Dedifferentiated amniotic fluid mesenchymal stem cell (primary cell): ENCODE measurements around the gene SDK2.

Source experiments
- DNase-seq: peaks from one replicate; pipeline ENCODE4 v3.0.0-alpha.2; 2016; ENCODE audit errors: extremely low spot score

SDK2 gene

DNA sequence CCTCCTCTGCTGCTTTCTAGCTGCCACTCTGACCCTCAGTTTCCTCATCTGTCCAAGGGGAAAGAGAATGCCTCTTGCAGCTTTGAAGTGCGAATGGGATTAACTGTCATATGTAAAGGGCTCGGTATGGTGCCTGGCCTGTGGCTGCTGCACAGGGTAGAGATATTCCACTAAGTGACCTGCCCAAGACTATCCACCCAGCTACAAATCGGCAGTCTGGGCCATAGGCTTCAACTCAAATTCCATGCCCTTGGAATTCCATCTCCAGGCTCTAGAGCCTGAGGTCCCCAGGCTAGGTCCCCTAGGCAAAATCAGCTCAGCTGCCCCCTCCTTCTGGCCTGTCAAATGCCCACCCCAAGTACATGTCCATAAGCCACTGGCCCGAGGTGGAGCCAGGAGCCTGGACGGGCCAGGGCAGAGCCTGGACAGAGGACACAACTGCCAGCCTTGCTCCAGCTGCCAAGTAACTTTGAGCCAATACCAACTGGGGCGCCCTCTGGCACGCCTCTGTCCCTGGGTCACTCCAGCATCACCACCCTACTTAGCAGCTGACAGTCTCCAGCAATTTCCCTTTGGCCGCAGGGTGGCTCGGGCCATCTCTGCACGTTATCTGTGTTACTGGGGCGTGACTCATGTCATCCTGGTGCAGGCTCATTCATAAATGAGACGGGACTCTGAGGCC lies 57.2 kb downstream of the SDK2 start:
- DNase-seq, result no peak

- DNase-seq, result no peak
These were observed 57.9 kb downstream of the SDK2 start for GRCh38 chr17:73586275-73586832.

GRCh38 chr17:73585583-73585982 lies 58.7 kb downstream of the SDK2 start:
- DNase-seq, result no peak

DNA sequence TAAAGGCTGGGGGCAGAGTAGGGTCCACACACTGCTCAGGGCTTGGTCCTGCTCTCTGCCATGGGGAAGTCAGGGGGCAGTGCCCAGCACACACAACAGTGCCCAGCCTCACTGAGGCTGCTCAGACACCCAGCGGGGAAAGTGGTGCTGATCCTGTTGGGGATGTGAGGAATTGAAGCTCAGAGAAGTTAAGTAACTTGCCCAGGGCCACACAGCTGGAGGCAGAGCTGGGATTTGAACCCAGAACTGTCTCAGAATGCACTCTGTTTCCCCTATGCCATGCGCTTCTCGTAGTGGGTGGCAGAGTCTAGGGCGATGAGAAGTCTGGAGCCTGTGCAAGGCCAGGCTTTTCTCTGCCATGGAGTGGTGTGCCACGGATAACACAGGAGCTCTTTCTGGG lies 59.3 kb downstream of the SDK2 start:
- DNase-seq, result no peak

DNA sequence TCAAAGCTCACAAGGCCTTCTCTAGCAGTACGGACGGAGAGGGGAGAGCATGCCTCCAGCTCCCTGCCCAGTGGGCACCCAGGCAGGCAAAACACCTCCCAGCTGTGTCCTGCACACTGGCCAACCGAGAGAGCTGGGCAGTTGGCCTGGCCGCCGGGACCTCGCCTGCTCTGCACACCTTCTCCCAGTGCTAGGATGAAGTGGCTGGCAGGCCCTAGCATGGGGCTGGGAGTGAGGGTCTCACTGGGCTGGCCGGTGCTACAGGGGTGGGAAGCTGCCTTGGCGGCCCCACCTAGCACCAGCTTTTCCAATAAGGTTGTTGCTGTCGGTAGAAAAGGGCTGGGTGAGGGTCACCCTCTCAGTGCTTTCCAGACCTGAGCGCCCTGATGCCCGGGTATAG lies 60.2 kb downstream of the SDK2 start:
- no peak for DNase-seq

DNA sequence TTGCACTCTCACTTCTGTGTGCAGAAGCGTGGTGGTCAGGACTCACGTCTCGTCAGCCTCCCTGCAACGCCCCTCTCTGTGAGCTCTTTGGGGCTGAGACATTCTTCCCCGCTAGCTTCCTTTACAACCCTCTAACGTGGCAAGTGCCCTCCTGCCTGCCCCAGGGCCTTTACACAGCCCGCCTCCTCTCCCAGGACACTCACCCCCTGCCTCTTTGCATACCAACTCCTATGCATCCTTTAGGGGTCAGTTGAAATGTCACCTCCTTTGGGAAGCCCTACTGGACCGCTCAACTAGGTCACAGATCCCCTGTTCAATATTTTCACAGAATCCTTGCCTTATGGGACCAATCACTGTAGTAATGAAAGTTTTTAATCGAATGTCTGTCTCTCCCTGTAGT lies 61.4 kb downstream of the SDK2 start:
- no peak for DNase-seq

- DNase-seq, result no peak
These were observed 61.9 kb downstream of the SDK2 start for GRCh38 chr17:73582359-73582758.

- no peak for DNase-seq
These were observed 62.9 kb downstream of the SDK2 start for GRCh38 chr17:73581379-73581778.

DNA sequence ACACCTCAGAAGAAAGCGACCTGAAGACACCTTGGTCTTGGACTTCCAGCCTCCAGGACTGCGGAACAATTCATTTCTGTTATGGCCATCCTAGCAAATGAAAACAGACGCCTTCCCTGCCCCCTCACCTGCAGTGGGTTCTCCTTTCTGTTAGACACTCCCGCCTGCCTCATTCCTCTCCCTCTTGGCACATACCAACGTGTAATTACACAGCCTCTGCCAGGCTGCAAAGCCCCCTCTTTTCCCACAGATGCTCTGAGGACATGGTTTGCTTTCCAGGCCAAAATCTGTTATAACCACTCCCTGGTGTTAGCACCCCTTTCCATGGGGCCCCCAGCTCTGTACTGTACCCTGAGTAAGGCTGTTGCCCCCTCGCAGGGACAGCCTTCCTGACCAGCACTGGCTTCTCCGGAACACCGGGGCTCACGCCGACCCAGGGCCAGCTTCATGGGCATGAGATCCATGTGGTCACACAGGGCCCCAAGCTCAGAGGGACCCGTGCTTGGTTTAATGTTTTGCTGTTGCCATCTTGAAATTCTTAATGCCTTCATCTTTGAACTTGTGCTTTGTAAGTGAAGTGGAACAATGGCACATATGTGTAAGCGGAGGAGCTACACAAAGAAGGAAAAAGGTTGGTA lies 64.1 kb downstream of the SDK2 start:
- no peak for DNase-seq

- DNase-seq, result no peak
These were observed 67.6 kb downstream of the SDK2 start for GRCh38 chr17:73576556-73577098.

DNA sequence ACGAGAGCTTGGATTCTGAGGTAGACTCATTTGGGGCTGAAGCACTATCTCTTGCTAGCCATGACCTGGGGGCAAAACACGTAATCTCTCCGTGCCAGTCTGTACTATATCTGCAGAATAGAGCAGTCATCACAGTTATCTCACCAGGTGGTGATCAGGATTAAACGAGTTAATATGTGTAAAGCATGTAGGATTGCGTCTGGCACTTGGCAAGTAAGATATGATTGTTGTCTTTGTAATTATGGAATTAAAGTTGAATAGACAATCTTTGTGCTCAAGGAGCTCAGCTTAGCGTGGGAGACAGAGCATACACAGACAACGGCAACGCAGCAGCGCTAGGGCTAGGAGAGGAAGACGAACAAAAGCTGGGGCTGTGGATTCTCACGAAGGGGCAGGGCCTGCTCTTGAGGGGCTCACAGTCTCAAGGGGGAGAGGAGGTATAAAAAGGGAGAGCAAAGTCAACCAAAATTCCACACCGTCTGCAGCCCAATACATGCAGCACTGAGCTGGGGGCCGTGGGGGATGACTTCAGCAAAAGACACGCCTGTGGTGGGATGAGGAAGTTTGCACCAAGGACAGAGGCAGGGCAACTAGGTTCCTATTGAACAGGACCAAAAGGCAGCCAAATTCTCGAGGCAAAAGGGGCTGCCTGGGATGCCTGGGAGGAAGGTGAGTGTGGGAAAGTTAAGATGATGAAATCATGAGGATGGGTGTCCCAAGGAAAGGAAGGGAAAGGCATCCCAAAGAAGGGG lies 68.6 kb downstream of the SDK2 start:
- DNase-seq, result no peak

DNA sequence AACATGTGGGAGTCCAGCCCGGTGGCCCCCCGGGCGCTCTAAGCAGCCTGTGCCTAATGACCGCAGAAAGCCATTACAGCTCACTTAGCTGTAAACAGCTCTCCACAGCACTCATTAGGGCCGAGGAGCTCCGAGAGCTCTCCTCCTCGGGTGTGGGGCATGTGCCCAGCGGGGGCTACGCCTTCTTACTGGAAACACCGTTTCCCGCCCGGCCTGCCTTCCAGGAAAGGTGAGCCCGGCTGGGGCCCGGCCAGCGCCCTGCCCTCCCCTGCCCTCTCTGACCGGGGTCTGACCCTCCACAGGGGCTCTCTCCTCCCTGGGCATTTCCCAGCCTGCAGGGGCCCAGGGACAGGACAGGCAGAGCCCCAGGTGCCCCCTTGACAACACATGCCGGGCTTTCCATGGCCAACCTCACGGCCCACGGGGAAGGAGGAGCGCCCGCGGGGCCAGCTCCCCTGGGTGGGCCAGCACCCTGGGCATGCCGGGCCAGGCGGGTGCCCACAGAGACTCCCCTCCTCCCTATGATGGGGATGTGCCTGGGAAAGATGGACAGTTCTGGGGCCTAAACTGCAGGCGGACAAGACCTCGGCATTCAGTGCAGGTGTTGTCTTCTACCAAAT lies 72.6 kb downstream of the SDK2 start:
- no peak for DNase-seq

DNA sequence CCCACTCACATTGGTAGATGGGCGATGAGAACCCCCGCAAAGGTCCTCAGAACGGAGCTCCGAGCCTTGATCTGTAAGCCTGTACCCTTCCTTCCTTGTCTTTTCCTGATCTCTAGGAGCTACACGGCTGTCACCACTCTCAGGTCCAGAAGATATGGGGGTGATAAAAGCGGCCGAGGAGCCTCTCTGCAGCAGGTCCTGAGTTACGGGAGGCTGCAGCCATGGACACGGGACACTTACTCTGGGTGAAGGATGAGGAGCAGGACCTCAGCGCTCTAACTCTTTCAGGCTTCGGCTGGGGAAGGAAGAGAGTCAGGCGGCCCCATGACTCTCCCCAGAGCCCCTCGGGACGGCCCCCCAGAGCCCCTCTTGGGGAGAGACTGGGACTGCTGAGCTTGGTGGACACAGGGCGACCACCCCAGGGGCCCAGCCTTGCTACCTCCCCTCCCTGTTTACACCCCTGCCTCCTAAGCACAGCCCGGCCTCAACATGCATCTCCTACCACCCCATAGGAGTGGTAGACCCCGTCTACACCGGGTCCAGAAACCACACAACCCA lies 74.4 kb downstream of the SDK2 start:
- no peak for DNase-seq

GRCh38 chr17:73568934-73569333 lies 75.3 kb downstream of the SDK2 start:
- no peak for DNase-seq

DNA sequence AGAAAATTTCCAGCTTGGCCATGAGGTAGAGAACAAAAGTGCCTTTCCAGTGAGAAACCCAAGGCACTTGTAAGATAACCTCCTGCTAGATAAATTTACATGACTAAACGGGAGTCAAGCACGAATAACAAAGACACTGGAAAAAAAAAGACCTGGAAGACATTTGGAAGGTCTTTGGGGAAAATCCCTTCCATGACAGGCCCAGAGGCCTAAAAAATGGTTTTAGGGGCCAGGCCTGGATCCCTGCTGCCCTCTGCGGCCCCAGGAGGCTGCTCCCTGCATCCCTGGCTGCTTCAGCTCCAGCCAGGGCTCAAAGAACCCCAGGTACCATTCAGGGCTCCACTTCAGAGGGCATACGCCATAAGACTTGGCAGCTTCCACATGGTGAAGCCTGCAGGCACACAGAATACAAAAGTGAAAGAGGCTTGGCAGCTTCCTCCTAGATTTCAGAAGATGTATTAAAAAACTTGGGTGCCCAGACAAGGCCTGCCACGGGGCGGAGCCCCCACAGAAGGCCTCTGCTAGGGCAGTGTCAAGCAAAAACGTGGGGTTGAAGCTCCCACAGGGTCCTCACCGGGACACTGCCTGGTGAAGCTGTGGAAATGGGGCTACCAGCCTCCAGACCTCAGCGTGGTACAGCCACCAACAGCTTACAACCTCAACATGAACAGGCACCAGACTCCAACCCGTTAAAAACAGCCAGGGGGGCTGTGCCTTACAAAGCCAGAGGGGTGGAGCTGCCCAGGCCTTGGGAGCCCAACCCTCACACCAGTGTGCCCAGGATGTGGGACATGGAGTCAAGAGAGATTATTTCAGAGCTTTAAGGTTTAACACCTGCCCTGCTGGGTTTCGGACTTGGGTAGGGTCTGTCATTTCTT lies 77.1 kb downstream of the SDK2 start:
- no peak for DNase-seq

DNA sequence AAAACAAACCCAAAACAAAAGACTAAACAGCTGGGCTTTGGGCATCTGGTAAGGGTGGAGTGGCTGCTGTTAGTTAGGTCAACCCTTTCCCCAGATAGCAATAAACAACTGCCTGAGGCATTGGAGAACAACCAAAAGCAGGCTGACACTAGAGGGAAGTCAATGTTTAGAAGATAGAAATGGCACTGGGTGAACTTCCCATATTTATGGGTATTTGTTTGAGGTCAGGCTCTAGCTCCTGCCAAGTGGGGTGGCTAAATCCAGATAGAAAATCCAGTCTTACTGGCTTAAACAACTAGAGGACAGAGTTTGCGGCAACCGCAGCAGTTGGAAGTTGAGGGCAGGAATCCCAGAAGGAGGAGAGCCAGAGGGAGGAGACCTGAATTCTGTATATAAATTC lies 79.4 kb downstream of the SDK2 start:
- no peak for DNase-seq

DNA sequence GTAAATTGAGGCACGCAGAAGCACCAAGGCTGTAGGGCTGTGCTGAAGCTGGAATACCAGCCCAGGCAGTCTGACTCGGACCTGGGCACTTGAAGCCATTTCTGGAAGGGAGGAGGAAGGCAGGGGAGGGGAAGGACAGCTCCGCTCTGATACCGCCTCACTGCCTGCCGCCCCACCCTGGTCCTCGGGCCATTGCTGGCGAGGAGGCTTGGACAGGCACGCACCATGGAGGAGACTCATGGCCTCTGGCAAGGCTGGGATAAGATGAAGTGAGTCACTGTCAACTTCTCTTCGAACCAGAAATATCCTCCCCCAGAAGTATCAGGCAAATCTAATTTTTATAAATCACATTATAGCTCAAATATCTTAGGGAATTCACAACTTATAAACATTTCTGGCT lies 81.3 kb downstream of the SDK2 start:
- no peak for DNase-seq

GRCh38 chr17:73561111-73561510 lies 83.1 kb downstream of the SDK2 start:
- no peak for DNase-seq

DNA sequence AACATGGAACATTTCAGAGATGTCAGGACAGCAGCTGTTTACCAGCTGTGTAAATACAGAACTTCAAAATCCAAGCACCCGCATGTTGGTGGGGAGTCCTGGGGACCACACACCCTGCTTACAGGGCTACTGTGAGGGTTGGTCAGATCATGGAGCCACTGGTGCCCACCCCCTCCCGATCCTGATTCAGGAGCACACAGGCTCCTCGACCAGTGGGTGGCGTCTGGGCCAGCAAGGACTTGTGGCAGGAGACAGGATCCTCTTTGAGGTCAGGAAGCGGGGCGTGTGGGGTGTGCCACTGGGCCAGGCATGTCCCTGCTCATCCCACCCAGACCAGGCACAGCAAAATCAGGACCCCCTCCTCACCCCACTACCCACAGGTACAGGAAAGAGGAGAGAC lies 83.6 kb downstream of the SDK2 start:
- no peak for DNase-seq

DNA sequence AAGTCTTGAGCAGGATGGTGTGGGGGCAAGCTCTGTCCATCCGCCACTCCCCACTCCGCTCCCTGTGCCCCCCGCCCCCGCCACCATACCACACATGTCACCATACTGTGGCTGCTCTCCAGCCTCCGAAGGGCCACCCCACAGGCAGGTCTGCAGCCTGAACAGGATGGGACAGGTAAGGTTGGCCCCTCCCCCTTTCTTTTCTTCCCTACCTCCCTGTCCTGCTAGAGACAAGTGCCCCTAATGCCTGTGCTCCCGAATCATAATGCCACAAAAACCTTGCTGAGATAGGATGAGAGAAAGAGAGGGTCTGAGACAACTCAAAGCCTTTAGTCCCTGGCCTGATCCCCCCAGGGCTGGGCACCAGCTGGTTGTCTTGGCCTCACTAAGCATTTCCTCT lies 84.7 kb downstream of the SDK2 start:
- no peak for DNase-seq
